ENCODE measurements around the gene SAP30BP. TPM values are rescaled to one million over a fixed set of nuclear protein-coding genes. Genes with fewer than 3 reads are reported as not detected.

SAP30BP gene
- total and polyA plus RNA-seq, 2 experiments from 2014 or later: 44.9 to 97.9 TPM

GRCh38 chr17:75737133-75737962, 70.2 kb downstream of the SAP30BP start:
- no peaks in the 10 kb centered on the region for H3K9me3 Mint-ChIP-seq
- H3K9me2 ChIP-seq (ENCODE audit: insufficient read depth): no peaks in the 10 kb centered on the region

More at GRCh38 chr17:75737133-75737962, 70.2 kb downstream of the SAP30BP start:
- Histone ChIP-seq H4K20me1 (replicated peaks; ENCODE audit: insufficient read depth) (no peaks in the 10 kb centered on the region), H3K4me2 (no peak overlapping the region), H3K27me3 (ENCODE audit: insufficient read depth) (no peaks in the 10 kb centered on the region), H3F3A (replicated peaks; ENCODE audit: low read depth) (no peaks in the 10 kb centered on the region), H2AFZ (no peak overlapping the region), H3K27ac (ENCODE audit: low read depth) (no peak overlapping the region), H3K79me2 (replicated peaks; ENCODE audit: insufficient read depth) (no peaks in the 10 kb centered on the region), H3K36me3 (ENCODE audit: insufficient read depth) (no peaks in the 10 kb centered on the region), H3K4me3 (no peak overlapping the region), H3K4me1 (ENCODE audit: insufficient read depth) (no peaks in the 10 kb centered on the region)
- DNase-seq (ENCODE audit: low spot score) (no peak), ATAC-seq (no peak)
- 0 out of 3 replicates have a peak, but pooled peaks cover 6% of the 10 kb centered on the region for H3K4me1 Mint-ChIP-seq
- H3K36me3 Mint-ChIP-seq (ENCODE audit: low read depth): no peaks in the 10 kb centered on the region; the same call in 2 of the 3 replicates
- peaks cover 4% of the 10 kb centered on the region for H3K27me3 Mint-ChIP-seq (ENCODE audit: insufficient read depth, low read depth, poor library complexity)
- H3K27ac Mint-ChIP-seq: no peak overlapping the region
- no peak for TF ChIP-seq EZH2 (IDR thresholded peaks at IDR 0.05; ENCODE audit: low read depth, unreplicated experiment)
- TF ChIP-seq CREB1 (CRISPR knock-in tag; IDR thresholded peaks at IDR 0.05; ENCODE audit: low read depth): no peak
- TF ChIP-seq ZNF462 (CRISPR knock-in tag; IDR thresholded peaks at IDR 0.05): no peak
- no peak for TF ChIP-seq ZNF331 (CRISPR knock-in tag; IDR thresholded peaks at IDR 0.05; ENCODE audit: low read depth)
- TF ChIP-seq STAT1 (IDR thresholded peaks at IDR 0.05; ENCODE audit: unreplicated experiment): no peak
- no peak for TF ChIP-seq POLR2AphosphoS5 (IDR thresholded peaks at IDR 0.05; ENCODE audit: low read depth)
- TF ChIP-seq ETS1 (IDR thresholded peaks at IDR 0.05): no peak
- no peak for TF ChIP-seq CTCF (conservative IDR thresholded peaks at IDR 0.05; ENCODE audit: low read depth in 2 of 2)
- TF ChIP-seq JUNB (IDR thresholded peaks at IDR 0.05; ENCODE audit: unreplicated experiment): no peak
- no peak for TF ChIP-seq ZNF114 (CRISPR knock-in tag; IDR thresholded peaks at IDR 0.05)
- TF ChIP-seq NANOG (IDR thresholded peaks at IDR 0.05; ENCODE audit: borderline replicate concordance): no peak
- no peak for TF ChIP-seq REST (IDR thresholded peaks at IDR 0.05; ENCODE audit: unreplicated experiment)
- H3K4me3 Mint-ChIP-seq: no peak overlapping the region

Measured in GM23338 (cell line).